ENCODE results near the gene KANSL1.
"Not testable (repeated sequence)": the region's sequence is repeated elsewhere in the genome, so short reads cannot be mapped to it uniquely, and the experiment has no call there.

KANSL1 gene

GRCh38 chr17:46106966-46107644, 86.1 kb downstream of the KANSL1 start:
- no peak for DNase-seq

GRCh38 chr17:46102806-46103205, 90.4 kb downstream of the KANSL1 start:
- not testable (repeated sequence) for DNase-seq

- not testable (repeated sequence) for DNase-seq
These were observed 91.2 kb downstream of the KANSL1 start for GRCh38 chr17:46101785-46102617.

- DNase-seq: no peak
These were observed 92.6 kb downstream of the KANSL1 start for GRCh38 chr17:46100590-46100989.

- no peak for DNase-seq
These were observed 93.4 kb downstream of the KANSL1 start for GRCh38 chr17:46099865-46100264.

GRCh38 chr17:46097497-46097896, 95.7 kb downstream of the KANSL1 start:
- no peak for DNase-seq

- DNase-seq: no peak
These were observed 100.2 kb downstream of the KANSL1 start for GRCh38 chr17:46092991-46093390.

- DNase-seq: no peak
These were observed 102.4 kb downstream of the KANSL1 start for GRCh38 chr17:46090871-46091270.

- DNase-seq: no peak
These were observed 103.8 kb downstream of the KANSL1 start for GRCh38 chr17:46089389-46089965.

GRCh38 chr17:46088595-46088994, 104.6 kb downstream of the KANSL1 start:
- DNase-seq: no peak

- DNase-seq: not testable (repeated sequence)
These were observed 105.4 kb downstream of the KANSL1 start for GRCh38 chr17:46087871-46088270.

- no peak for DNase-seq
These were observed 106.4 kb downstream of the KANSL1 start for GRCh38 chr17:46086821-46087220.

- DNase-seq: no peak
These were observed 107.7 kb downstream of the KANSL1 start for GRCh38 chr17:46085522-46085921.

GRCh38 chr17:46082257-46082656, 111.0 kb downstream of the KANSL1 start:
- no peak for DNase-seq

GRCh38 chr17:46081018-46081320, 112.3 kb downstream of the KANSL1 start:
- DNase-seq: no peak

GRCh38 chr17:46080118-46081017, 112.9 kb downstream of the KANSL1 start:
- no peak for DNase-seq

- no peak for DNase-seq
These were observed 114.6 kb downstream of the KANSL1 start for GRCh38 chr17:46078675-46079074.

- no peak for DNase-seq
These were observed 118.7 kb downstream of the KANSL1 start for GRCh38 chr17:46074540-46074939.

- DNase-seq: no peak
These were observed 120.2 kb downstream of the KANSL1 start for GRCh38 chr17:46072998-46073397.

- no peak for DNase-seq
These were observed 121.4 kb downstream of the KANSL1 start for GRCh38 chr17:46071796-46072195.

- no peak for DNase-seq
These were observed 128.8 kb downstream of the KANSL1 start for GRCh38 chr17:46064460-46064859.

- DNase-seq: no peak
These were observed 130.0 kb downstream of the KANSL1 start for GRCh38 chr17:46063241-46063640.

GRCh38 chr17:46061435-46061834, 131.8 kb downstream of the KANSL1 start:
- DNase-seq: no peak
